ENCODE results near the gene MAPK8.

Gene MAPK8

GRCh38 chr10:48456808-48457761, 150.6 kb downstream of the MAPK8 start:
- no peak overlapping the region for H3K27ac ChIP-seq
- TF ChIP-seq CTCF (IDR thresholded peaks at IDR 0.05) (no peak), ZFX (IDR thresholded peaks at IDR 0.05; ENCODE audit: borderline replicate concordance) (no peak)

DNA sequence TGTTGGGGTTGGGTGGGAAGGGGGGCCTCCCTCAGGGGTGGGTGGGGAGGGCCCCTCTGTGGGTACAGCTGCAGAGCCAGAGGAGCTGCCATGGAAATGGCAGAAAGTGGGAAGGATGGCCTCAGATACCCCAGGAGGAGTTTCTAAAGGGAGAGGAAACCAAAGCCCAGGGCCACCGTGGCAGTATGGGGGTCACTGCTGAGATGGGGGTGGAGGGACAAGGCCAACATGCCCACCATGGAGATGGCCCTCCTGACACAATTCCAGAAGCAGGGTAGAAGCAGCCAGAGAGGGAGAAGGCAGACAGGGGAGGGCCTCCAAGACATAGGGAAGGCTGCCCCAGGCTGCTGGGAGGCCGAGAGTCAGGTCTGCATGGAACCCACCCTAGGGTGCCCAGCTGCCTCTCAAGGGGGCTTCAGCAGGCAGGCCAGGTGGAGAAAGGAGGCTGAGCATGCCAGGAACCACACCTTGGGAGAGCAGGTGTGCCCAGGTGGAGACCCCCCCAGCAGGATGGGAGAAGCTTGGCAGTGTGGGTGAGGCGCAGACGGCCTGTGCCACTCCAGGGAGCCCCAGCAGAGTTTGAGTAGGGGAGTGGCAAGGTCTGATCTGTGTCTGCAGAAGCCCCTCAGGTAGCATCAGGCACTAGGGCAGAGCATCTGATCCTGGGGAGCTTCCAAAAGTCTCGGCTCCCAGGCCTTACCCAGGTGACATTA, 151.6 kb downstream of the MAPK8 start:
- TF ChIP-seq CTCF (IDR thresholded peaks at IDR 0.05) (no peak), ZFX (IDR thresholded peaks at IDR 0.05; ENCODE audit: borderline replicate concordance) (no peak)
- no peak overlapping the region for H3K27ac ChIP-seq

DNA sequence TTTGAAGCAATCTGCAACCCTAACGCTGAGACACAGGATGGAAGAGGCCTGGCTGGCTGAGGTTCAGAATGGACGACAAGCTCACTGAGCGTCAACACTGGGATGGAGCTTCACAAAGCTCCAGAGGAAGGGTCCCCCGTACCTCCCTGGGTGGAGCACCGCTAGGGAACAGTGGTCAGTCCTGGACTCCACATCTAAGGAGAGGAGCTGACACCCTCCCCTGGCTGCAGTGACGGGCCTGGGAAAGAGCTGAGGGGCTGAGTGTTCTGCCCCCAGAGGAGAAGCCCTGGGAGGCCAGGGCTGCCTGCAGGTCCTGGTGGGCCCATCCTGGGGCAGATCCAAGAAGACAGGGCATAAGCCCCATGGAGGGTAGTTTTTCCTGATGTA, 152.2 kb downstream of the MAPK8 start:
- TF ChIP-seq ZFX (IDR thresholded peaks at IDR 0.05; ENCODE audit: borderline replicate concordance) (no peak), CTCF (IDR thresholded peaks at IDR 0.05) (no peak)
- no peak overlapping the region for H3K27ac ChIP-seq

- H3K27ac ChIP-seq: no peak overlapping the region
- TF ChIP-seq CTCF (IDR thresholded peaks at IDR 0.05) (no peak), ZFX (IDR thresholded peaks at IDR 0.05; ENCODE audit: borderline replicate concordance) (no peak)
These were observed 153.0 kb downstream of the MAPK8 start for GRCh38 chr10:48459270-48460150.

DNA sequence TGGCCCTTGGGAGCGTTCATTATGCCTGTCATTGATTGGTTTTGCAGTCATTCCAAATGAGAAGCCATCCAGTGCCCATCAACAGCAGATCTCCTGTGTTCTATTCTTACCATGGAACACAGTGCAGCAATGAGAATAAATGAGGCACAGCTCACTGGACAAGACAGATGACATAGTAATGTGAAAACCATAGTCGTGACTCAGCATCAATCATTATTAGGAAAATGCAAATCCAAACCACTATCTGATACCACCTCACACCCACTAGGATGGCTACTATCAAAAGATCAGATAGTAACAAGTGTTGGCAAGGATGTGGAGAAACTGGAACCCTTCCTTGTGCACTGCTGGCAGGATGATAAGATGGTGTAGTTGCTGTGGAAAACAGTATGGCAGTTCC, 153.7 kb downstream of the MAPK8 start:
- TF ChIP-seq ZFX (IDR thresholded peaks at IDR 0.05; ENCODE audit: borderline replicate concordance): no peak
- TF ChIP-seq CTCF (IDR thresholded peaks at IDR 0.05): no peak
- H3K27ac ChIP-seq: no peak overlapping the region

- no peak overlapping the region for H3K27ac ChIP-seq
- TF ChIP-seq ZFX (IDR thresholded peaks at IDR 0.05; ENCODE audit: borderline replicate concordance) (no peak), CTCF (IDR thresholded peaks at IDR 0.05) (no peak)
These were observed 155.4 kb downstream of the MAPK8 start for GRCh38 chr10:48461623-48462481.

Measured in 22Rv1 (cell line).